ENCODE data around the gene KLHL36. TPM values are rescaled to one million over a fixed set of nuclear protein-coding genes. Genes with fewer than 3 reads are reported as not detected.
"Not testable (repeated sequence)": the region's sequence is repeated elsewhere in the genome, so short reads cannot be mapped to it uniquely, and the experiment has no call there.

The KLHL36 gene
- polyA plus RNA-seq, 12 donors: 10.6 to 31.0 (median 12.8) TPM; not detected in 1

DNA sequence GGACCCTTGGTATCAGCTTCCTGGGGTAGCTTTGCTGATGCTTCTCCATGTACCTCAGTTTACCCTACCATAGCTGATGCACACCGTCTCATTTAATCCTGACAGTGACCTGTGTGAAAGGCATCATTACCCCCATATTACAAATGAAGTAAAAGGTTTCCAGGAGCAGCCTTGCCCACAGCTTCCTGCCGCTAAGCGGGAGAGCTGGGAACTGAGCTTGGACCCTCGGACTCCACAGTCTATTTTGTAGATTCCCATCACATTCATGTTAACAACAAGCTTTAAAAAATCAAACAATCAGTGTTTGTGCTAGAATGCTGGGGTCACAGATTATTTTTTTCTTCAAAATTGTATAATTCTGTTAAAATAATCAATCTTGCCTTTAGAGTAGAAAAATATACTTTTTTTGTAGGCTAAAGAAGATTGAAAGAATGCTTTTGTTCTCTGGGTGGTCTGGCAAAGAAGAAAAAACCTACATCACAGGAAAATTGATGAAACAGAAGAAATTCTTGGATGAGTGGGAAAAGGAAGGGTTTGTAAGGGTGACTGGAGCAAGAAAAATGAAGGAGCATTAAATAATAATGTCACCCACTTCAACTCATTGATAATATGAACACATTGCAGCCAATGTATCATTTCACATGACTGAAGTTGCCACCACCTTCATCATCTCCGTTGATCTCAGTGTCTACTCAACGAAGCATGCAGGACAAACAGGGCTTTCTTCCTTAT, 41.9 kb downstream of the KLHL36 start:
- no peak for DNase-seq

DNA sequence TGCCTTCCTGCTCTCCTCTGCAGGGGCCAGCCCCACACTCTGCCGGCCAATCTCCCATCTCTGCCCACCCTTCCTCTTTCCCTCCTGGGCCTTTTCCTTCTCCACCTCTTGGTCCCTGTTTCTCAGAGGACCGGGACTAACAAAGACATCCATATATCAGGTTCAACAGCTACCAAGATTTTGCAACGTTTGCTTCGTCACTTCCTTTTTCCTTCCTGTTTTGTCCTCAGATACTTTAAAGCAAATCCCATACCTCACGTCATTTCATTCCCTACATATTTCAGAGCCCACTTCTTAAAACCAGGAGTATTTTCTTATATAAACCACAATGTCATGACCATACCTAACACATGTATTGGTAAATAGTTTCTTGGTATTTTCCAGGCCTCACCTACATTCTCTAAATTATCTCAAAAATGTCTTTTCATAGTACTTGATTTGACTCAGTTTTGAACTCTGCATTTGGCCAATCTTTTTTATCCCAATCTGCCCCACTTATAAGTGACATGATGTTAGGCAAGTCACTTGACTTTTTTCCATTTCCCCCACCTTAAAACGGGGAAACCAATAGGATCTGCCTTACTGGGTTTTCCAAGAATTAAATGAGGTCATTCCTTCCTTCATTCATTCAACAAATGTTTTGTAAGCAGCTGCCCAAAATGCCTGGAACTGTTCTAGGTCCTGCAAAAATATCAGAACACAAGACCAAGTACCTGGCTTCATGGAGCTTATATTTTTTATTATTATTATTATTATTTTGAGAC, 44.3 kb downstream of the KLHL36 start:
- DNase-seq: no peak

DNA sequence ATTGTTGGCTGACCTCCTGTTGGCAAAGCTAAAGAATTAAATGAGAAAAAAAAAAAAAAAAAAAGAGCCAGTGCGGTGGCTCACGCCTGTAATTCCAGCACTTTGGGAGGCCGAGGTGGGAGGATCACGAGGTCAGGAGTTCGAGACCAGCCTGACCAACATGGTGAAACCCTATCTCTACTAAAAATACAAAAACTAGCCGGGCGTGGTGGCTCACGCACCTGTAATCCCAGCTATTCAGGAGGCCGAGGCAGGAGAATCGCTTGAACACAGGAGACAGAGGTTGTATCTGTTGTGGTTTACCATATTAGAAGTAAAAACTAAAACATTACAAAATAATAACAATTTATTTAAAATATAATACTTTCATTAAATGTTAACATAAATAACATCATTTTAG, 45.6 kb downstream of the KLHL36 start:
- not testable (repeated sequence) for DNase-seq

DNA sequence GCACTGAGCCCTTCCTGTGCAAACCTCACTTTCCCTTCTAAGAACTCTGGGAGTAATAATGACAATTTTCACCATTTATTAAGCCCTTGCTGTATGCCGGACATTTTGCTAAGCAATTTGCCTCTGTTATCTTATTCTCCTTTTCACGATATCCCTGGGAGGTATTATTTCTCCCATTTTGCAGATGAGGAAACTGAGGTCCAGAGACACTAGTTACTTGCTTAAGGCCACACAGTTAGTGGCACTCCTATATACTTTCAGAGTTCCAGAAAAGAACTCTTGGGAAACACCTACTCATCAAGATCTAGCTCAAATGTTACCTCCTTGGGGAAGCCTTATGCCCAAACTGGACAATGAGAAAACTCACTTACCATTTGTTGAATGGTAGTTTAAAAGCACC, 46.7 kb downstream of the KLHL36 start:
- DNase-seq: no peak

DNA sequence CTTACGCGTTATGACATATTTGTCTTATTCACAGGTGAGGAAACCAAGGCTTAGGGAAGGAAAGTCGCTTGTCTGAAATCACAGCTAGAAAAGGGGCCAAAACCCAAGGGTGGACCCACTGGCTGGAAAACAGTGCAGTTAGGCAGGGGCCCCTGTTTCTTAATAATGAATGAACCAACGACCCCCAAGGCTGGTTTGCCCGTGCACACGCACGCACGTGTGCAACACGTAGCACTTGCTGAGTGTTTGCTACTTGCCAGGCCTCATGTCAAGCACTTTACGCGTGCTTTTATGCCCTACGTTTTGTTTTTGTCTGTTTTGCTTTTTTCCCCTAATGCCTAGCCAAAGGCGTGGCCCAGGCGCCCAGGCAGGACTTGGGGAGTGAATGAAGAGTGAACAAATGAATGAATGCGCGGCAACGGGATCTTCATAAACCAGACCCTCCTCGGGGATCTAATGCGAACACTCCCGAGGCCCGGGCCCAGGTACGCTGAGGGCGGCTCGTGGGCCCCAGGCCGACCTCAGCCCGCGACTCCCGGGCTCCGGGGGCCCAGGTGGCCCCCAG, 50.9 kb downstream of the KLHL36 start:
- no peak for DNase-seq

DNA sequence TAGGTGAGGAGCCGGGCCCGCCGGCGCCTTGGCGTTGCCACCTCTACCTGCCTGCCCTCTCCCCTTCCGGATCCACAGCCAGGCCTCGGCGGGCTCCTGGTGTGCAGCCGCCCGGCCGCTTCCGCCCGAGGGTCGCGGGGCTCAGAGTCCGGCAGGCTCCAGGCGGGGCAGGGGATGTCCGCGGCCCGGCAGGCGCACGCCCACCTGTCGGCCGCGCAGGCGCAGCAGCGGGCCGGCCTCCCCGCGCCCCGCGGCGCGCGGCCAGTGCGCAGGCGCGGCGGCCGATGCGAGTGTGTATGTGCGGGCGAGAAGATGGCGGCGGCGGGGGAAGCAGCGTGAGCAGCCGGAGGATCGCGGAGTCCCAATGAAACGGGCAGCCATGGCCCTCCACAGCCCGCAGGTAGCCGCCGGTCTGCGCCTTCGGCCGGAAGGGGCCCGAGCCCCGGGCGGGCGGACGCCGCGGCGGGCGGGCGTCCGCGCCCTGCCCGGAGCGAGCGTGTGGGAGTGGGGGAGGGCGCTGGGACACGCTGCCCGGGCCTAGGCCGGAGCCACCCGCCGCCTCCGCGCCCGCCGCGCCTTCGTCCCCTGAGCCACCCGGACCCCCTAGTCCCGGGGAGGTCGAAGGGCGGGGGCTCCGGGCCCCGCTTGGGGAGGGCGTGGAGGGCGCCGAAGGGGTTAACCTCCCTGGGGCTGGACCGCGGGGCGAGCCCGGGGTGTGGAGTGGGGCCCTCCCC, 51.6 kb downstream of the KLHL36 start, which contains the start of gene USP10:
USP10 (plus strand) TSS at position 289 of the 734 bp plus-strand sequence; CDS start at position 380, 91 bp downstream.
- DNase-seq: peak; percentile 52

DNA sequence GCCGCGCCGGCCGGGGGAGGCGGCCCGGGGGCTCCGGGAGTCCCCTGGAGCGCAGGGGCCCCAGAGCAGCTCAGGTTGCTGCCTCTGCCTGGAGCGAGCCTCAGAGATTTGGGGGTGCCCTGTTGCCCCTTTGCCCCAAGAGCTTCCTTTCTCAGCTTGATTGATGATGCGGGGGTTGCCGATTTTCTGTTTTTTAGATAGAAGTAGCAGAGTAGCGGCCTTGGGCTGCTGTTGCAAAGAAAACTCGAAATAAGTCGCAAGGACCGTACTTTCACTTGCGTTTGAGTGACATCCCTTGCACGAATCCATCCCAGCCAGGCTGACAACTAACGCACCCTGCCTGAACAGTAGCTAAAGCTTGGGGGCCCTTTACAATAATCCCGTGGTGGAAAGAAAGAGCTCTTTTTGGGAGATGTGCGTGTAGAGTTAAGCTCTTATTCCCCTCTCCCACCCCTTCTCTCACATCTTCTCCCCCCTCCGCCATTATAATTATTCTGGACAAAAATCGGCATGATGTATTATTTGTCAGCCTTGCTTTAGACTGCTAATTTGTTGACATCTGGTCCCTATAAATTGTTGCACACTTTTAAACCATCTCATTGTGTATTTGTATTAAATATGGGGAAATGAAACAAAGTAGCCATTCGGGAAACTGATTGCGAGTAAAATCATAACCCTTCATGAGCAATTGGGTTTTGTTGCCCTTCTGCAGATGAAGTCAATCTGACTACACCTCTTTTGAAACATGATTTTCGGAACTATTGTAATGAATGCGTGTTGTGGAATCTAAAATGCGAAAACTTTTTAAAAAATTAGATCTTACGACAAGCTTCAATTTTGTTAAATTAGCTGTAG, 52.4 kb downstream of the KLHL36 start:
- no peak for DNase-seq

DNA sequence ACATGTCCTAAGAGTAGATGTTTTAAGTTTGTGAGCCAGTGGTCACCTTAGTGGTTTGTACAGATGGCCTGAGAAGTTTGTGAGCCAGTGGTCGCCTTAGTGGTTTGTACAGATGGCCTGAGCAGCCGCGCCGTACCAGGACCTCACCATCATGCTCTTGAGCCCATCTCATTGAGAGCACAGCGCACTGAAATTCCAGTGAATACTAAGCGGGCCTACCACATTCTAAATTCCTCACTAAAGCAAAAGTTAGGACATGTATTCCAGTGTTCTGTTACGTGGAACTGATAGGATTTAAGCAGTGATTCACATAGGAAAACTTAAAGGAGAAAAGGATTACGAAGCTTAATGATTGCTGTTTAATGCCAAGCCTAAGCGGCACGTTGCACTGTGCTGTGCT, 55.4 kb downstream of the KLHL36 start:
- no peak for DNase-seq

DNA sequence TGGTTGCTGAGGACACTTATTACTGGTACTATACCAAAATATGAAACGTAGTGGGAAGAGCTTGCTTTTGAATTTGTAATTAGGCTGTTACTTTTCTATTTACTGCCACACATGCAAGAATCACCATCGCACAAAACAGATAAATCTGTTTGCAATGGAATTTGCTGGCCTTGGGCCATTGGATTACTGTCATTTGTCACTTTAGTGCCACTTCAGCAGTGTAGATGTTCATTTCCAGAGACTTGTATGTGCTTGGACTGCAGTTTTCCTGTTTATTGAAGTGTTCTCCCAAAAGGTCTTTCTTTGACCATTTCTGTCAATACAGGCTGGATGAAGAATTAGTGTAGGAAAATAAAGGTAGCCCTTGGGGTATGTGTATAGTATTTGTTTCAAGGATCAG, 55.9 kb downstream of the KLHL36 start:
- no peak for DNase-seq

DNA sequence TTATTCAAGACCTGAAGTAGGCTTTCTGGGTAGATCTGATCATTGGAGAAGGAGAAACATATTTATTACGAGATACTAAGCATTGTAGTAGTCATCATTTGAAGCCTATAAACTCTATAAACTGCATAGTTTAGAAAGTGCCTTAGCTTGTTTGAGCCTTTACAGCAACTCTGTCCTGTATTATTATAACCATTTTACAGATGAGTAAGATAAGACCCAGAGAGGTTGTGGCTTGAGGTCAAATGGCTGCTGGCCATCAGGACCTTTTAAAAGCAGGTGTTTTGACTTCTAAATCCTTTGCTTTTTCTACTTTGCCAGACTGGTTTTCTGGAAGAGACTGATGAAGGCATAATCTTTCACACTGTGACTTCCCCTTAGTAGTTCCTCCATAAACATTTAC, 58.5 kb downstream of the KLHL36 start:
- DNase-seq: no peak

DNA sequence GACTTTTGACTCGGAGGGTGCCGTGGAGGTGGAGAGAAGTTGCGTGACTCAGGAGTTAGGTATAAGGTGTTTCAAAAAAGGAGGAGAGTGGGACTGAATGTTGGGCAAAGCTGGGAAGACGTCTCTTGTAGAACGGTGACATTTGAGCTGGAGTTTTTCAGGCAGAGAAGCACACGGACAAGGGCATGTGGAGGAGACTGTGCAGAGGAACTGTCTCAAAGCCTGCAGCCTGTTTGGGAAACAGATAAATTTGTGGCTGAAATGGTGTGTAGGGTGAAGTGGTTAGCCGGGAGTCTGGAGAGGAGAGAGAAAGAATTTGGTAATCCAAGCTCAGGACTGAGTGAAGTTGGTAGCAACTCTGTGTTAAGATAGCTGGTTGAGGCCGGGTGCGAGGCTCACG, 61.3 kb downstream of the KLHL36 start:
- DNase-seq: no peak

DNA sequence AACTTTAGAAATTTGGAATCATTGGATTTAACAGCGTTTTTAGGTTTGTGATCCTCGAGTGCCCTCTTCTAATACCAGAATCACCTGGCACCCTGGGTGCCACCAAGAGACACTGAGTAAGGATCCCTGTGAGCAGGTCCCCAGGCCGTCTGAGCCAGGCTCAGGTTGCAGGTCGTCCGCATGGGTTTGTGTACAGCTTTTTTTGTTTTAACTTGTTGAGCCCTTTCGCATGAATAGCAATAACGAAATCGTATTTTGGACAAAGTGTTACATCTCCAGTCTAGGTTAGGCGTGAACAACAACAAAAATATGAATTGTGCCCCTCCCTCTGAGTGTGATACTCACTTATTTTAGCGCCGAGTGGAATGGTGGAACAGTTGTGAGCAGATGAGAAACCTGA, 62.4 kb downstream of the KLHL36 start:
- DNase-seq: no peak

Other genes with a start within 250 kb of the KLHL36 start
- gene MEAK7, start 143.9 kb upstream of the KLHL36 start, polyA plus RNA-seq (ENCODE audit: insufficient read length in 12 of 12): 10 to 100 TPM in 6 of 12 donors, 1 to 10 TPM in 5, not detected in 1; 3.3 to 16.0 (median 11.5) TPM
- gene COTL1, start 30.4 kb upstream of the KLHL36 start, polyA plus RNA-seq (ENCODE audit: insufficient read length in 12 of 12): 10 to 100 TPM in 11 of 12 donors, not detected in 1; 17.6 to 72.4 (median 25.3) TPM
- gene USP10, start 51.5 kb downstream of the KLHL36 start, polyA plus RNA-seq (ENCODE audit: insufficient read length in 12 of 12): 10 to 100 TPM in 11 of 12 donors, not detected in 1; 58.0 to 89.7 (median 65.2) TPM
- gene CRISPLD2, start 171.5 kb downstream of the KLHL36 start, polyA plus RNA-seq (ENCODE audit: insufficient read length in 12 of 12): 10 to 100 TPM in 2 of 12 donors, 1 to 10 TPM in 9, not detected in 1; 4.8 to 13.1 (median 6.9) TPM

Data from muscle of arm (tissue), 12 donors.